Psoas muscle (tissue), 8 donors: Measurements from ENCODE around the gene BECN2. TPM values are rescaled to one million over a fixed set of nuclear protein-coding genes. Genes with fewer than 3 reads are reported as not detected.

Source experiments
- ATAC-seq, 4 donors: fragments of 200-7000 bp; cut with Tn5 transposase; one replicate each; pipeline ENCODE4 v1.9.1; 2020; ENCODE audit warnings: moderate library complexity in 3 of 4, mild to moderate bottlenecking in 2 of 4
- DNase-seq, 2 donors: peaks; one replicate each; pipeline ENCODE4 v3.0.0-alpha.2; 2020
- H3K27ac ChIP-seq: fragments of 200-600 bp; one replicate; pipeline ENCODE4 v1.8.0; 2022
- H3K27me3 ChIP-seq, 3 donors: fragments of 200-600 bp in 1 of 3; one replicate each; pipeline versions ENCODE4 v1.6.1 to v1.8.0; 2013 to 2022; ENCODE audit warnings: low read length in 2 of 3, mild to moderate bottlenecking in 2 of 3, moderate library complexity in 1 of 3; ENCODE audit not compliant: insufficient read depth in 3 of 3
- H3K36me3 ChIP-seq, 2 donors: fragments of 200-600 bp in 1 of 2; one replicate each; pipeline versions ENCODE4 v1.6.1 to v1.8.0; 2013 to 2022; ENCODE audit warnings: low read depth in 1 of 2, mild to moderate bottlenecking in 1 of 2, moderate library complexity in 1 of 2; ENCODE audit not compliant: insufficient read depth in 1 of 2
- H3K4me1 ChIP-seq: fragments of 200-600 bp; one replicate; pipeline ENCODE4 v1.8.0; 2022
- H3K4me3 ChIP-seq: fragments of 200-600 bp; one replicate; pipeline ENCODE4 v1.8.0; 2022; ENCODE audit warnings: mild to moderate bottlenecking
- H3K9me3 ChIP-seq: fragments of 200-600 bp; one replicate; pipeline ENCODE4 v1.8.0; 2022
- CTCF ChIP-seq: fragments of 200-600 bp; IDR thresholded peaks from one replicate; pipeline ENCODE4 v1.8.0; 2022; ENCODE audit warnings: antibody characterized with exemption
- WGBS, 3 donors: extraction: QIAGEN DNeasy Blood & Tissue Kit; methylation state at CpG; one replicate each; pipeline versions ENCODE4 v1.1.6 to v1.1.7; 2013; 5-methylcytosine and 5-hydroxymethylcytosine counted together
- intact Hi-C, 2 donors: fragments of 100-400 bp; cut with DNase I; formaldehyde crosslinking; loops; one replicate each; pipeline versions ENCODE4 v1.11.0 to v1.14.2; 2022
- polyA plus RNA-seq, 3 donors: library from polyadenylated mRNA; stranded (reverse); fragments of 200-250 nt; gene quantifications; one replicate each; pipeline ENCODE4 v1.2.3, GENCODE V29; 2013
- total RNA-seq, 4 donors: library from RNA; stranded (reverse); fragmentation: NEBNext Ultra II Directional in 2 of 4; extraction: Animal tissue kit (Norgen Biotek cat#: 25700) in 2 of 4; gene quantifications; one replicate each; pipeline versions ENCODE4 v1.2.1 to v1.2.4, GENCODE V29; 2021 to 2023
- donor health status: healthy with polysubstance abuse.
- donor health status: DM: no; HTN: no; CAD: no; lungs with moderate emphysema.
- donor health status: Bipolar disorder and iron deficiency.
- donor health status: healthy.
- donor health status: DM: yes; HTN: yes; CAD: no.
- donor health status: DM: no; HTN: no; CAD: no.
- donor health status: DM: no; HTN: no; CAD: no.
- donor health status: DM: yes; HTN: yes; CAD: no.

The BECN2 gene
- total and polyA plus RNA-seq, 7 donors, result not detected

GRCh38 chr1:242002510-242002909 lies 44.9 kb downstream of the BECN2 start:
- no peaks in the 10 kb centered on the region for H3K9me3 ChIP-seq
- H3K4me1 ChIP-seq, result no peaks in the 10 kb centered on the region
- DNase-seq (no peak), ATAC-seq (no peak)
- 63 to 75% (median 69%) methylated on average over 4 of the region's 4 CpGs for WGBS, 3 donors
- H3K36me3 ChIP-seq, result no peaks in the 10 kb centered on the region
- no peaks in the 10 kb centered on the region for H3K27me3 ChIP-seq
- H3K4me3 ChIP-seq, result no peak overlapping the region
- H3K27ac ChIP-seq, result no peak overlapping the region
- TF ChIP-seq CTCF, result no peak
- intact Hi-C loops, result no loop called here

- no peak overlapping the region for H3K27ac ChIP-seq
- no peaks in the 10 kb centered on the region for H3K27me3 ChIP-seq
- ATAC-seq (no peak), DNase-seq (no peak)
- TF ChIP-seq CTCF, result no peak
- no peak overlapping the region for H3K4me3 ChIP-seq
- H3K4me1 ChIP-seq, result no peaks in the 10 kb centered on the region
- H3K36me3 ChIP-seq, result no peaks in the 10 kb centered on the region
- H3K9me3 ChIP-seq, result no peaks in the 10 kb centered on the region
- WGBS, 3 donors, result 84 to 89% (median 87%) methylated on average over 5 of the region's 5 CpGs
- intact Hi-C loops, result no loop called here
Observed at GRCh38 chr1:242004751-242005495, 47.4 kb downstream of the BECN2 start.

- no peak for DNase-seq
- Histone ChIP-seq H3K4me1 (no peaks in the 10 kb centered on the region), H3K4me3 (no peak overlapping the region), H3K9me3 (no peaks in the 10 kb centered on the region), H3K27ac (no peak overlapping the region), H3K27me3 (no peaks in the 10 kb centered on the region), H3K36me3 (no peaks in the 10 kb centered on the region)
- no peak for ATAC-seq
- intact Hi-C loops, result no loop called here
- TF ChIP-seq CTCF, result no peak
- 77 to 88% (median 83%) methylated on average over 5 of the region's 5 CpGs for WGBS, 3 donors
Observed at GRCh38 chr1:242005866-242006535, 48.4 kb downstream of the BECN2 start.

- Histone ChIP-seq H3K36me3 (no peaks in the 10 kb centered on the region), H3K27me3 (no peaks in the 10 kb centered on the region), H3K9me3 (no peaks in the 10 kb centered on the region), H3K27ac (no peak overlapping the region), H3K4me3 (no peak overlapping the region), H3K4me1 (no peaks in the 10 kb centered on the region)
- ATAC-seq (no peak), DNase-seq (no peak)
- 35 to 42% (median 39%) methylated on average over 3 of the region's 3 CpGs for WGBS, 3 donors
- no peak for TF ChIP-seq CTCF
- intact Hi-C loops, result no loop called here
Observed at GRCh38 chr1:242006976-242007375, 49.4 kb downstream of the BECN2 start.

Other genes with a start within 250 kb of the BECN2 start
- gene EXO1, start 109.6 kb upstream of the BECN2 start, total RNA-seq, result under 1 TPM in 1 of 4 donors, not detected in 3; 0.32 TPM
- gene EXO1, start 109.6 kb upstream of the BECN2 start, polyA plus RNA-seq, result under 1 TPM in 2 of 3 donors, not detected in 1; 0.06 to 0.17 TPM
- 1 to 10 TPM in 3 of 4 donors, under 1 TPM in 1; 0.44 to 8.8 (median 4.8) TPM for gene MAP1LC3C, start 41.3 kb downstream of the BECN2 start, total RNA-seq
- gene MAP1LC3C, start 41.3 kb downstream of the BECN2 start, polyA plus RNA-seq, result 1 to 10 TPM; 1.3 to 4.2 (median 3.6) TPM